T-cell (primary cell): Measurements from ENCODE around the gene CCDC198. TPM values are rescaled to one million over a fixed set of nuclear protein-coding genes. Genes with fewer than 3 reads are reported as not detected.

ENCODE experiments used
- ATAC-seq, 4 experiments: fragments of 200-7000 bp in 3 of 4; fragments of 150-1000 bp in 1 of 4; cut with Tn5 transposase; replicated peaks in 1 of 4; 1 replicate in 3 of 4; 2 replicates in 1 of 4; pipeline ENCODE4 v1.10.0; 2021; ENCODE audit warnings: moderate library complexity in 3 of 4, mild to moderate bottlenecking in 2 of 4, moderate number of reproducible peaks in 1 of 4
- CTCF ChIA-PET, 2 donors: fragments of 300-600 bp; sonication (Branson Sonifier 250); formaldehyde crosslinking; loops; one replicate each; lab custom pipeline; 2022; ENCODE audit warnings: antibody characterized with exemption in 2 of 2; lab: Charles Lee
- POLR2A ChIA-PET, 2 donors: fragments of 300-600 bp; sonication (Branson Sonifier 250); formaldehyde crosslinking; loops; one replicate each; lab custom pipeline; 2022; ENCODE audit warnings: antibody characterized with exemption in 2 of 2; lab: Charles Lee
- DNase-seq, 35 experiments: peaks; one replicate each; pipeline versions ENCODE4 v3.0.0 to v3.0.0-alpha.2; 2013 to 2023
- H3K27ac ChIP-seq: one replicate; pipeline ENCODE4 v1.5.1; 2013; ENCODE audit warnings: low read length
- H3K27me3 ChIP-seq, 2 experiments: replicated peaks in 1 of 2; 1 replicate in 1 of 2; 2 replicates in 1 of 2; pipeline versions ENCODE4 v1.6.1 to v1.7.0; 2013; ENCODE audit warnings: low read length in 1 of 2, mixed read lengths in 1 of 2; ENCODE audit not compliant: control insufficient read depth in 2 of 2, insufficient read depth in 2 of 2; ENCODE audit errors: extremely low read depth in 1 of 2
- H3K36me3 ChIP-seq, 2 donors: 1 replicate in 1 of 2; 2 replicates in 1 of 2; pipeline versions ENCODE4 v1.6.1 to v1.7.0; 2013; ENCODE audit warnings: low read length in 1 of 2; ENCODE audit not compliant: control insufficient read depth in 2 of 2, insufficient read depth in 1 of 2; ENCODE audit errors: extremely low read depth in 1 of 2
- H3K4me1 ChIP-seq, 2 experiments: 1 replicate in 1 of 2; 2 replicates in 1 of 2; pipeline versions ENCODE4 v1.6.1 to v1.7.0; 2013; ENCODE audit warnings: low read length in 2 of 2, mixed read lengths in 1 of 2; ENCODE audit not compliant: insufficient read depth in 2 of 2, control insufficient read depth in 1 of 2; ENCODE audit errors: extremely low read depth in 1 of 2
- H3K4me3 ChIP-seq, 2 donors: 1 replicate in 1 of 2; 2 replicates in 1 of 2; pipeline versions ENCODE4 v1.5.1 to v1.7.0; 2013; ENCODE audit warnings: mild to moderate bottlenecking in 2 of 2, low read length in 1 of 2, moderate library complexity in 1 of 2; ENCODE audit not compliant: control insufficient read depth in 1 of 2; ENCODE audit errors: extremely low read depth in 1 of 2
- H3K9me3 ChIP-seq: 2 replicates; pipeline ENCODE4 v1.7.0; 2013
- H3K27ac Mint-ChIP-seq, 2 donors: one replicate each; pipeline ENCODE4 v1.8.0; 2020 to 2021; ENCODE audit warnings: mild to moderate bottlenecking in 2 of 2, mixed read lengths in 2 of 2
- H3K27me3 Mint-ChIP-seq, 2 donors: one replicate each; pipeline ENCODE4 v1.8.0; 2021 to 2022; ENCODE audit warnings: mixed read lengths in 2 of 2
- H3K36me3 Mint-ChIP-seq: one replicate; pipeline ENCODE4 v1.8.0; 2021; ENCODE audit warnings: mixed read lengths
- H3K4me1 Mint-ChIP-seq, 3 donors: one replicate each; pipeline ENCODE4 v1.8.0; 2020 to 2022; ENCODE audit warnings: mixed read lengths in 3 of 3, mild to moderate bottlenecking in 1 of 3
- H3K4me3 Mint-ChIP-seq, 3 donors: one replicate each; pipeline ENCODE4 v1.8.0; 2020 to 2022; ENCODE audit warnings: mild to moderate bottlenecking in 3 of 3, mixed read lengths in 3 of 3, moderate library complexity in 3 of 3
- H3K9me3 Mint-ChIP-seq, 3 donors: one replicate each; pipeline ENCODE4 v1.8.0; 2020 to 2022; ENCODE audit warnings: mixed read lengths in 3 of 3
- WGBS: methylation state at CpG from one replicate; pipeline ENCODE4 v1.1.5; 2013; ENCODE audit warnings: missing lambda C conversion rate; ENCODE audit not compliant: insufficient coverage; 5-methylcytosine and 5-hydroxymethylcytosine counted together
- total RNA-seq, 35 experiments: library from RNA in 6 of 35; stranded (reverse) in 6 of 35; fragments of 120-200 nt in 1 of 35; gene quantifications; one replicate each; pipeline versions ENCODE4 v1.2.1 to v1.2.4 and lab custom pipeline; 2013 to 2026

CCDC198 gene
- total RNA-seq, 5 donors from 2014 or later (not counting 1 experiment from before 2014, with no cell fraction given) = not detected

DNA sequence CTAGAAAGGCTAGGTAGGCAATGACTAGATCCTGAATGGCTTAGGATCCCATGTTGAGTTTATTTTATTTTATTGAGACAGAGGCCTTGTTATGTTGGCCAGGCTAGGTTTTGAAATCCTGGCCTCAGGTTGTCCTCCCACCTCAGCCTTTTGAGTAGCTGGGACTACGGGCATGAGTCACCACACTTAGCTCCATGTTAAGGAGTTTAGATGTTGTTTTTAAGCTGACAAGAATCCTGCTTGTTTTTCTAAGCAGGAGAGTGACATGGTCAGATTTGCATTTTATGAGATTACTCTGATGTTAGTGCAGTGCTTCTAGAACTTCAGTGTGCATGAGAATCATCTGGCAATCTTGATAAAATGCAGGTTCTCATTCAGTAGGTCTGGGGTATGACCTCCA is 14.5 kb downstream of the CCDC198 start:
- H3K36me3 ChIP-seq = no peaks in the 10 kb centered on the region
- ATAC-seq (no peak), DNase-seq (no peak)
- no peak overlapping the region for H3K4me3 ChIP-seq
- peaks cover 0 to 2% of the 10 kb centered on the region in 2 experiments for H3K27me3 ChIP-seq
- H3K9me3 ChIP-seq = no peaks in the 10 kb centered on the region
- H3K4me1 Mint-ChIP-seq = no peaks in the 10 kb centered on the region
- H3K36me3 Mint-ChIP-seq = no peaks in the 10 kb centered on the region
- WGBS = 75% methylated on average over 1 of the region's 1 CpG
- H3K4me3 Mint-ChIP-seq = no peak overlapping the region
- no peak overlapping the region for H3K27ac Mint-ChIP-seq
- H3K4me1 ChIP-seq = no peaks in the 10 kb centered on the region
- CTCF ChIA-PET = no interaction called here
- H3K9me3 Mint-ChIP-seq = no peaks in the 10 kb centered on the region
- H3K27ac ChIP-seq = no peak overlapping the region
- POLR2A ChIA-PET = no interaction called here
- no peaks in the 10 kb centered on the region for H3K27me3 Mint-ChIP-seq

DNA sequence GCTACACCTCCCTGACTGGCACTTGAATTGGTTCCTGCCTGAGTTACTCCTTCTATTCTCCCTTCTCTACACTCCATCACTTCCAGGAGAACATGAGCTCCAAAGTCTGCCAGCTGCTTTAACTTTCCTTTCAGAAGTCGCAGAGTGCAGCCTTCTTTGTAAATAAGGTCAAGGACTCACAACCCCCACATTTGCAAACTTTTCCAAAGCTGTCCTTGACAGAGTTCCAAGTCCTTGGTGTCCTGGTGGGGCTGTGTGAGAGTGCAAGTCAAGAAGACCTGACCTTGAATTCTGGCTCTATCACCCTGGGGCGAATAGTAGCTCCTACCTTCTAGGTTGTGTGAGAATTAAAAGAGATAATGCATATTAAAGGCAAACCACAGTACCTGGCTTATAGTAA is 15.6 kb downstream of the CCDC198 start:
- no CpG with 5 or more reads among the region's 2 CpGs for WGBS
- CTCF ChIA-PET = no interaction called here
- H3K36me3 Mint-ChIP-seq = no peaks in the 10 kb centered on the region

GRCh38 chr14:57470909-57471308 is 22.7 kb downstream of the CCDC198 start:
- Mint-ChIP-seq H3K9me3 (no peaks in the 10 kb centered on the region), H3K4me3 (no peak overlapping the region), H3K36me3 (no peaks in the 10 kb centered on the region), H3K27me3 (peaks cover 4 to 13% of the 10 kb centered on the region in 2 donors), H3K27ac (no peak overlapping the region), H3K4me1 (no peaks in the 10 kb centered on the region)
- Histone ChIP-seq H3K9me3 (no peaks in the 10 kb centered on the region), H3K4me3 (no peak overlapping the region), H3K36me3 (no peaks in the 10 kb centered on the region), H3K4me1 (no peaks in the 10 kb centered on the region), H3K27me3 (peaks cover 0 to 1% of the 10 kb centered on the region in 2 experiments), H3K27ac (no peak overlapping the region)
- ChIA-PET CTCF (interaction anchor here in 1 of 2 donors (0.5 kb wide), 1 partner anchor 7 kb away, joined by 4 read pairs; no protein-coding TSS in a partner anchor), POLR2A (no interaction called here)
- DNase-seq = no peak
- WGBS = no CpG with 5 or more reads among the region's 1 CpG
- no peak for ATAC-seq

More for the DNA sequence above, 15.6 kb downstream of the CCDC198 start:
- H3K4me1 Mint-ChIP-seq = no peaks in the 10 kb centered on the region
- ATAC-seq (no peak), DNase-seq (no peak)
- Histone ChIP-seq H3K4me1 (no peaks in the 10 kb centered on the region), H3K27ac (no peak overlapping the region), H3K4me3 (no peak overlapping the region), H3K27me3 (peaks cover 0 to 2% of the 10 kb centered on the region in 2 experiments), H3K9me3 (no peaks in the 10 kb centered on the region), H3K36me3 (no peaks in the 10 kb centered on the region)
- POLR2A ChIA-PET = interaction anchor here in 1 of 2 donors (0.7 kb wide), 1 partner anchor 182 kb away, joined by 3 read pairs; no protein-coding TSS in a partner anchor
- no peak overlapping the region for H3K27ac Mint-ChIP-seq
- no peaks in the 10 kb centered on the region for H3K9me3 Mint-ChIP-seq
- H3K27me3 Mint-ChIP-seq = peaks cover 0 to 9% of the 10 kb centered on the region in 2 donors
- H3K4me3 Mint-ChIP-seq = no peak overlapping the region

- H3K4me1 Mint-ChIP-seq = no peaks in the 10 kb centered on the region
- ATAC-seq (no peak), DNase-seq (no peak)
- peak overlapping the region in 1 of 2 donors; percentile 30 for H3K27ac Mint-ChIP-seq
- POLR2A ChIA-PET = interaction anchor here in 1 of 2 donors (0.6 kb wide), 1 partner anchor 833 kb away, joined by 5 read pairs; no protein-coding TSS in a partner anchor
- Histone ChIP-seq H3K4me3 (no peak overlapping the region), H3K9me3 (no peaks in the 10 kb centered on the region), H3K27ac (no peak overlapping the region), H3K36me3 (no peaks in the 10 kb centered on the region), H3K4me1 (no peaks in the 10 kb centered on the region), H3K27me3 (peaks cover 0 to 2% of the 10 kb centered on the region in 2 experiments)
- H3K36me3 Mint-ChIP-seq = peaks cover 2% of the 10 kb centered on the region
- no peak overlapping the region for H3K4me3 Mint-ChIP-seq
- CTCF ChIA-PET = no interaction called here
- H3K9me3 Mint-ChIP-seq = no peaks in the 10 kb centered on the region
- peaks cover 6 to 18% of the 10 kb centered on the region in 2 donors for H3K27me3 Mint-ChIP-seq
- WGBS = 62% methylated on average over 3 of the region's 6 CpGs
These were observed 29.5 kb downstream of the CCDC198 start for GRCh38 chr14:57464008-57464730.

DNA sequence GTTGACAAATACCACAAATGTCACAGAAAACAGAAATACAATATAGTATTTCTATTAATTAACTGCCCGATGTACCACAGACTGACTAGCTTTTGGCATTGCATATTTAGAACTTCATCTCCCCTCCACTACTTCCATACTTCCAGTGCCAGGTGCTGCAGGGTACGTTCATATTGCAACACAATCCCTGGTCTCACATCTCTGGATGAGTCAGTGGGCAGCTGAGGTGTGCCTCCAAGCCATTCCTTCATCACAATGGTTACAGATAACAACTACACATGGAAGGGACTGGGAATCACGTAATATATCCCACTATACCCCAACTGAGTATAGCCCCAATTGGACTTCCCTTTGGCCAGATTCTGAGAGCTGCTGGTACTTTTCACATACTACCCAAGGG is 31.1 kb downstream of the CCDC198 start:
- 72% methylated on average over 2 of the region's 3 CpGs for WGBS
- no peak overlapping the region for H3K4me3 Mint-ChIP-seq
- H3K4me1 Mint-ChIP-seq = no peaks in the 10 kb centered on the region
- H3K9me3 Mint-ChIP-seq = no peaks in the 10 kb centered on the region
- Histone ChIP-seq H3K27ac (no peak overlapping the region), H3K9me3 (no peaks in the 10 kb centered on the region), H3K36me3 (no peaks in the 10 kb centered on the region), H3K4me3 (no peak overlapping the region), H3K4me1 (no peaks in the 10 kb centered on the region), H3K27me3 (peaks cover 2% of the 10 kb centered on the region in 2 experiments)
- peaks cover 2% of the 10 kb centered on the region for H3K36me3 Mint-ChIP-seq
- ChIA-PET CTCF (no interaction called here), POLR2A (no interaction called here)
- no peak for DNase-seq
- peaks cover 6 to 18% of the 10 kb centered on the region in 2 donors for H3K27me3 Mint-ChIP-seq
- no peak overlapping the region for H3K27ac Mint-ChIP-seq
- no peak for ATAC-seq

GRCh38 chr14:57461777-57462320 is 31.8 kb downstream of the CCDC198 start:
- ChIA-PET CTCF (interaction anchor here in 1 of 2 donors (0.7 kb wide), 1 partner anchor 152 kb away, joined by 3 read pairs; no protein-coding TSS in a partner anchor), POLR2A (no interaction called here)
- Mint-ChIP-seq H3K27me3 (peaks cover 6 to 18% of the 10 kb centered on the region in 2 donors), H3K9me3 (no peaks in the 10 kb centered on the region), H3K4me1 (no peaks in the 10 kb centered on the region), H3K27ac (no peak overlapping the region), H3K36me3 (peaks cover 2% of the 10 kb centered on the region), H3K4me3 (no peak overlapping the region)
- Histone ChIP-seq H3K27ac (no peak overlapping the region), H3K4me1 (no peaks in the 10 kb centered on the region), H3K27me3 (peaks cover 2% of the 10 kb centered on the region in 2 experiments), H3K9me3 (no peaks in the 10 kb centered on the region), H3K36me3 (no peaks in the 10 kb centered on the region), H3K4me3 (no peak overlapping the region)
- ATAC-seq (no peak), DNase-seq (no peak)
- WGBS = 74% methylated on average over 3 of the region's 5 CpGs
